K562 (cell line): Measurements from ENCODE around the gene SOS1. TPM values are rescaled to one million over a fixed set of nuclear protein-coding genes. Genes with fewer than 3 reads are reported as not detected.

Experiments used
- ATAC-seq: fragments of 200-7000 bp; cut with Tn5 transposase; 3 replicates; pipeline ENCODE4 v1.9.1; 2020; ENCODE audit warnings: moderate library complexity
- BruUV-seq: library from RNA; stranded (reverse); fragments of 400-500 nt; replicated peaks from 2 replicates; lab custom pipeline; 2021; lab: Mats Ljungman, UMichigan
- CTCF ChIA-PET: fragments of 300-600 bp; formaldehyde crosslinking; extraction: SDS; loops from one replicate; lab custom pipeline; 2021; ENCODE audit warnings: low intra/inter-chr PET ratio; lab: Yijun Ruan, JAX
- POLR2A ChIA-PET: fragments of 300-600, 350-650 bp; sonication (Branson Sonifier 250); formaldehyde crosslinking; extraction: SDS; loops from one replicate; lab custom pipeline; 2021; ENCODE audit warnings: antibody characterized with exemption, inconsistent platforms; lab: Yijun Ruan, JAX
- DNase-seq, 4 experiments: peaks; one replicate each; pipeline versions ENCODE4 v3.0.0 to v3.0.0-alpha.2; 2011 to 2018; ENCODE audit warnings: low spot score in 3 of 4, mixed read lengths in 3 of 4; ENCODE audit errors: extremely low read depth in 1 of 4
- FAIRE-seq: peaks from 2 replicates; lab custom pipeline; 2011; peaks lifted over from hg19 to GRCh38; lab: Jason Lieb, UNC
- H2AFZ ChIP-seq: 2 replicates; pipeline ENCODE4 v1.6.0; 2011; ENCODE audit warnings: low read depth, low read length, control low read depth, inconsistent platforms
- H3K27ac ChIP-seq: fragments of 200-600 bp; 3 replicates; pipeline ENCODE4 v1.8.0; 2011; ENCODE audit warnings: low read depth, mild to moderate bottlenecking, control low read depth, inconsistent platforms, low read length, moderate library complexity, mixed read lengths; ENCODE audit errors: extremely low read depth
- H3K27me3 ChIP-seq, 2 experiments: fragments of 300-600 bp in 1 of 2; 2 replicates in 1 of 2; 3 replicates in 1 of 2; pipeline versions ENCODE4 v1.6.0 to v1.8.0; 2011; ENCODE audit warnings: inconsistent platforms in 2 of 2, low read length in 2 of 2, mild to moderate bottlenecking in 1 of 2, mixed read lengths in 1 of 2, moderate library complexity in 1 of 2; ENCODE audit not compliant: control insufficient read depth in 2 of 2, insufficient read depth in 2 of 2
- H3K36me3 ChIP-seq: fragments of 300-600 bp; 3 replicates; pipeline ENCODE4 v1.8.0; 2011; ENCODE audit warnings: mild to moderate bottlenecking, low read length, inconsistent platforms; ENCODE audit not compliant: control insufficient read depth, insufficient read depth
- H3K4me1 ChIP-seq, 2 experiments: fragments of 200-600 bp in 1 of 2; replicated peaks in 1 of 2; 2 replicates in 1 of 2; 3 replicates in 1 of 2; pipeline versions ENCODE4 v1.5.1 to v1.8.0; 2011; ENCODE audit warnings: inconsistent platforms in 2 of 2, low read length in 2 of 2, mild to moderate bottlenecking in 1 of 2, mixed read lengths in 1 of 2, moderate library complexity in 1 of 2; ENCODE audit not compliant: control insufficient read depth in 2 of 2, insufficient read depth in 2 of 2
- H3K4me2 ChIP-seq: 2 replicates; pipeline ENCODE4 v1.6.1; 2011; ENCODE audit warnings: low read length, control low read depth, inconsistent platforms, mixed read lengths; ENCODE audit not compliant: insufficient read depth
- H3K4me3 ChIP-seq: fragments of 200-600 bp; sonication (generic), shearing (Covaris generic); 2 replicates; pipeline ENCODE4 v1.5.1; 2016; ENCODE audit warnings: control low read depth, inconsistent platforms
- H3K79me2 ChIP-seq: fragments of 200-600 bp; 3 replicates; pipeline ENCODE4 v1.8.0; 2011; ENCODE audit warnings: low read length, inconsistent platforms; ENCODE audit not compliant: control insufficient read depth, insufficient read depth
- H3K9ac ChIP-seq, 2 experiments: 2 replicates each; pipeline versions ENCODE4 v1.6.0 to v1.6.1; 2011; ENCODE audit warnings: low read depth in 2 of 2, low read length in 2 of 2, control low read depth in 1 of 2, inconsistent platforms in 1 of 2, mild to moderate bottlenecking in 1 of 2, mixed read lengths in 1 of 2; ENCODE audit not compliant: insufficient read depth in 1 of 2
- H3K9me1 ChIP-seq: one replicate; pipeline ENCODE4 v1.6.0; 2011; ENCODE audit warnings: inconsistent platforms, mild to moderate bottlenecking, low read length, moderate library complexity; ENCODE audit not compliant: control insufficient read depth, insufficient read depth
- H3K9me3 ChIP-seq: replicated peaks from 2 replicates; pipeline ENCODE4 v1.5.1; 2011; ENCODE audit warnings: low read depth, low read length, inconsistent platforms; ENCODE audit not compliant: control insufficient read depth, insufficient read depth
- H4K20me1 ChIP-seq: replicated peaks from 2 replicates; pipeline ENCODE4 v1.6.1; 2011; ENCODE audit warnings: low read length, inconsistent platforms, mixed read lengths; ENCODE audit not compliant: control insufficient read depth, insufficient read depth
- C11orf30 ChIP-seq: fragments of 450-650 bp; IDR thresholded peaks from 2 replicates; pipeline ENCODE4 v1.6.1; 2016; ENCODE audit warnings: low read depth, mild to moderate bottlenecking
- MED1 ChIP-seq: sonication (generic); formaldehyde crosslinking; IDR thresholded peaks from 2 replicates; pipeline ENCODE4 v1.8.1; 2023; ENCODE audit warnings: missing genetic modification reagents, borderline replicate concordance
- NCOA1 ChIP-seq: fragments of 450-650 bp; IDR thresholded peaks from 2 replicates; pipeline ENCODE4 v1.6.1; 2016; ENCODE audit warnings: low read depth
- ZFPM2 ChIP-seq: fragments of 250-450 bp; sonication (Bioruptor Pico); IDR thresholded peaks from 2 replicates; pipeline ENCODE4 v1.5.1; 2022; ENCODE audit warnings: mild to moderate bottlenecking
- WGBS: fragments of 100-300 bp; shearing (Covaris generic); methylation state at CpG from one replicate; pipeline ENCODE4 v1.1.6; 2016; ENCODE audit warnings: low coverage, mixed read lengths; ENCODE audit not compliant: insufficient coverage; ENCODE audit errors: missing lambda C conversion rate; 5-methylcytosine and 5-hydroxymethylcytosine counted together
- in situ Hi-C: fragments of 300-500 bp; cut with MboI; formaldehyde crosslinking; loops from 4 replicates; pipeline ENCODE4 v1.15.0; 2018; ENCODE audit warnings: inconsistent platforms, mixed read lengths
- intact Hi-C: fragments of 100-400 bp; cut with micrococcal nuclease; formaldehyde crosslinking; loops from 2 replicates; pipeline ENCODE4 v1.14.2; 2022
- polyA plus RNA-seq, 8 experiments: library from polyadenylated mRNA; depleted of rRNA in 4 of 8; stranded (reverse) in 5 of 8; unstranded in 3 of 8; fragments of >200 nt; fragmentation: Nextera tagmentation in 2 of 8; fragmentation: Illumina TruSeq in 1 of 8; extraction: Ambion mirVana in 2 of 8; extraction: Trizol in 1 of 8; gene quantifications; 2 replicates each; pipeline versions ENCODE4 v1.2.1 to v1.2.3, GENCODE V29; 2011 to 2014; ENCODE audit warnings: inconsistent platforms in 1 of 8, missing spikeins in 1 of 8
- total RNA-seq, 7 experiments: library from RNA; depleted of rRNA in 6 of 7; stranded (reverse); fragments of >200 nt in 6 of 7; fragmentation: Illumina TruSeq in 2 of 7; extraction: Trizol in 2 of 7; gene quantifications; 2 replicates each; pipeline versions ENCODE4 v1.2.1 to v1.2.3, GENCODE V29; 2011 to 2021; ENCODE audit warnings: low replicate concordance in 1 of 7
- TF ChIP-seq, protein P1 (sequence below): fragments of 450-650 bp; formaldehyde crosslinking; IDR thresholded peaks from 2 replicates; pipeline ENCODE4 v1.4.0; 2020; ENCODE audit warnings: mild to moderate bottlenecking, moderate library complexity
- TF ChIP-seq, protein P2 (sequence below): IDR thresholded peaks from 3 replicates; pipeline ENCODE4 v1.6.1; 2011; ENCODE audit warnings: borderline replicate concordance, mild to moderate bottlenecking; ENCODE audit not compliant: insufficient read length, insufficient read depth

The SOS1 gene
- total and polyA plus RNA-seq, 9 of the 15 experiments (the other 6 are each of a cell fraction or from before 2014, with no cell fraction given) = 2.5 to 27.1 (median 16.3) TPM

DNA sequence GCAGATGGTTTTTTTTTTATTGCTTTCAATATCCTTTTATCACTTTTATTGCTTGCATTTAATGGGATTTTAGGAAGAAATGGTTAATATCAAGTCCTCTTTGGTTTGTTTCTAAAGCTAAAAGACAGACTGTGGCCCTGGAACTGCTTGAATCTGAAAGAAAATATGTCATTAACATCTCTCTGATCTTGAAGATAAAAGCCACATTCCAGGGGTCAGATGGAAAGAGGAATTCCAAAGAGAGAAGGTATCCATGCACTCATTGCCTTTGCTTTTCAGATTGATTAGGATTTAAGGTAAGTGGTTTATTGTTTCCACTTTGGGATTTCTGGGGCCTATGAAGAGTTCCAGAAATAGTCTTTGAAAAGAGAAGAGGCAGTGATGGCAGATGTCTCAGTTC lies 177.1 kb downstream of the SOS1 start:
- ATAC-seq = no peak

DNA sequence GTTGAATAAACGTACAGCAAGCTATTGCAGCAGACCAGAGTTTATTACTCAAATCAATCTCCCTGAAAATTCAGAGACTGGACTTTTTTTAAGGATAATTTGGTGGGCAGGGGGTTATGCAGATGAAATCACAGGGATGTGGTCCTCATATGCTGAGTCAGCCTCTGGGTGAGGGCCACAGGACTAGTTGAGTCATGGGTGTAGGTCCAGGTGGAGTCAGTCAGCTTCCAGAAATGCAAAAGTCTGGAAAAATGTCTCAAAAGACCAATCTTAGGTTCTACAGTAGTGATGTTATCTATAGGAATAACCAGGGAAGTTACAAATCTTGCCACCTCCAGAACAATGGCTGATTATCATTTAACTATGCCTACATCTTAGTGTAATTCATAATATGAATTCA lies 180.1 kb downstream of the SOS1 start:
- no peaks in the 10 kb centered on the region for H3K79me2 ChIP-seq
- no TSS peak for BruUV-seq
- ATAC-seq (no peak), DNase-seq (no peak), FAIRE-seq (no peak)
- no peak overlapping the region for H3K9ac ChIP-seq
- intact Hi-C loops = no loop called here
- no peaks in the 10 kb centered on the region for H3K9me3 ChIP-seq
- in situ Hi-C loops = loop anchor here (25.0 kb wide), 1 partner anchor 297 kb away; the partner anchor contains the start of gene CDKL4
- no peaks in the 10 kb centered on the region; a peak in 1 of 5 replicates for H3K27me3 ChIP-seq
- no peaks in the 10 kb centered on the region for H3K9me1 ChIP-seq
- WGBS = 0% methylated on average over 1 of the region's 1 CpG
- H4K20me1 ChIP-seq = no peaks in the 10 kb centered on the region
- ChIA-PET CTCF (interaction anchor here (0.7 kb wide), 1 partner anchor 979 kb away, joined by 3 read pairs; no protein-coding TSS in a partner anchor), POLR2A (interaction anchor here (0.7 kb wide), 1 partner anchor 1527 kb away, joined by 4 read pairs; no protein-coding TSS in a partner anchor)
- no peak overlapping the region for H3K27ac ChIP-seq
- TF ChIP-seq C11orf30 = peak; percentile 30; the same call in 1 of the 2 replicates
- TF ChIP-seq, protein P1, sequence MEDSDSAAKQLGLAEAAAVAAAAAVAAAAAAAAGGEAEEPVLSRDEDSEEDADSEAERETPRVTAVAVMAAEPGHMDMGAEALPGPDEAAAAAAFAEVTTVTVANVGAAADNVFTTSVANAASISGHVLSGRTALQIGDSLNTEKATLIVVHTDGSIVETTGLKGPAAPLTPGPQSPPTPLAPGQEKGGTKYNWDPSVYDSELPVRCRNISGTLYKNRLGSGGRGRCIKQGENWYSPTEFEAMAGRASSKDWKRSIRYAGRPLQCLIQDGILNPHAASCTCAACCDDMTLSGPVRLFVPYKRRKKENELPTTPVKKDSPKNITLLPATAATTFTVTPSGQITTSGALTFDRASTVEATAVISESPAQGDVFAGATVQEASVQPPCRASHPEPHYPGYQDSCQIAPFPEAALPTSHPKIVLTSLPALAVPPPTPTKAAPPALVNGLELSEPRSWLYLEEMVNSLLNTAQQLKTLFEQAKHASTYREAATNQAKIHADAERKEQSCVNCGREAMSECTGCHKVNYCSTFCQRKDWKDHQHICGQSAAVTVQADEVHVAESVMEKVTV (CRISPR knock-in tag) = no peak
- H3K4me2 ChIP-seq = no peak overlapping the region
- H3K4me3 ChIP-seq = no peak overlapping the region
- H3K36me3 ChIP-seq = no peaks in the 10 kb centered on the region
- H2AFZ ChIP-seq = no peak overlapping the region
- H3K4me1 ChIP-seq = peaks cover 0 to 6% of the 10 kb centered on the region in 2 experiments; a peak in 3 of 5 replicates

More for the DNA sequence above, 177.1 kb downstream of the SOS1 start:
- DNase-seq = no peak
- no peaks in the 10 kb centered on the region; a peak in 1 of 5 replicates for H3K27me3 ChIP-seq
- no peak overlapping the region for H3K4me3 ChIP-seq
- BruUV-seq = no TSS peak
- TF ChIP-seq NCOA1 = no peak
- TF ChIP-seq ZFPM2 (CRISPR knock-in tag) = no peak
- TF ChIP-seq, protein P2, sequence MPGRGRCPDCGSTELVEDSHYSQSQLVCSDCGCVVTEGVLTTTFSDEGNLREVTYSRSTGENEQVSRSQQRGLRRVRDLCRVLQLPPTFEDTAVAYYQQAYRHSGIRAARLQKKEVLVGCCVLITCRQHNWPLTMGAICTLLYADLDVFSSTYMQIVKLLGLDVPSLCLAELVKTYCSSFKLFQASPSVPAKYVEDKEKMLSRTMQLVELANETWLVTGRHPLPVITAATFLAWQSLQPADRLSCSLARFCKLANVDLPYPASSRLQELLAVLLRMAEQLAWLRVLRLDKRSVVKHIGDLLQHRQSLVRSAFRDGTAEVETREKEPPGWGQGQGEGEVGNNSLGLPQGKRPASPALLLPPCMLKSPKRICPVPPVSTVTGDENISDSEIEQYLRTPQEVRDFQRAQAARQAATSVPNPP = no peak
- TF ChIP-seq MED1 (CRISPR knock-in tag) = no peak
- H3K9me1 ChIP-seq = no peaks in the 10 kb centered on the region
- no peak overlapping the region for H3K4me2 ChIP-seq
- in situ Hi-C loops = loop anchor here (25.0 kb wide), 1 partner anchor 294 kb away; the partner anchor contains the start of gene CDKL4
- peaks cover 3 to 10% of the 10 kb centered on the region in 2 experiments; a peak in 3 of 5 replicates for H3K4me1 ChIP-seq
- no peak for FAIRE-seq
- no peaks in the 10 kb centered on the region for H3K9me3 ChIP-seq
- intact Hi-C loops = no loop called here
- no peak overlapping the region for H2AFZ ChIP-seq
- H3K27ac ChIP-seq = no peak overlapping the region
- POLR2A ChIA-PET = no interaction called here
- H3K9ac ChIP-seq = no peak overlapping the region
- H3K36me3 ChIP-seq = no peaks in the 10 kb centered on the region
- H4K20me1 ChIP-seq = no peaks in the 10 kb centered on the region
- CTCF ChIA-PET = no interaction called here
- no peaks in the 10 kb centered on the region for H3K79me2 ChIP-seq
